Activated naive CD4-positive, alpha-beta T cell treated with anti-CD3 and anti-CD28 coated beads, Interleukin-2, amount 10 ng/mL, durations not matched to agents 7 days and 5 days (primary cell): ENCODE data around the gene KCNG4.

Experiments
- CTCF ChIA-PET: fragments of 350-600 bp; sonication (Branson Sonifier 250); formaldehyde crosslinking; loops from one replicate; lab custom pipeline; 2021; ENCODE audit warnings: antibody characterized with exemption; lab: Charles Lee
- DNase-seq: peaks from one replicate; pipeline ENCODE4 v3.0.0-alpha.2; 2020
- H3K27ac Mint-ChIP-seq: one replicate; pipeline ENCODE4 v1.8.0; 2021; ENCODE audit warnings: mild to moderate bottlenecking, moderate library complexity, mixed read lengths
- H3K27me3 Mint-ChIP-seq: one replicate; pipeline ENCODE4 v1.8.0; 2021; ENCODE audit warnings: mild to moderate bottlenecking, mixed read lengths
- H3K36me3 Mint-ChIP-seq: one replicate; pipeline ENCODE4 v1.8.0; 2021; ENCODE audit warnings: mixed read lengths
- H3K4me1 Mint-ChIP-seq: one replicate; pipeline ENCODE4 v1.8.0; 2021; ENCODE audit warnings: mixed read lengths
- H3K4me3 Mint-ChIP-seq: one replicate; pipeline ENCODE4 v1.8.0; 2021; ENCODE audit warnings: mild to moderate bottlenecking, moderate library complexity, mixed read lengths
- H3K9me3 Mint-ChIP-seq: one replicate; pipeline ENCODE4 v1.8.0; 2021; ENCODE audit warnings: mixed read lengths

KCNG4 gene

GRCh38 chr16:84274515-84274914, 34.7 kb upstream of the KCNG4 start:
- H3K27ac Mint-ChIP-seq, result no peak overlapping the region
- no peaks in the 10 kb centered on the region for H3K4me1 Mint-ChIP-seq
- peaks cover 14% of the 10 kb centered on the region for H3K27me3 Mint-ChIP-seq
- H3K4me3 Mint-ChIP-seq, result no peak overlapping the region
- no peaks in the 10 kb centered on the region for H3K9me3 Mint-ChIP-seq
- no peaks in the 10 kb centered on the region for H3K36me3 Mint-ChIP-seq
- CTCF ChIA-PET, result interaction anchor here (0.6 kb wide), 1 partner anchor 232 kb away, joined by 3 read pairs; no protein-coding TSS in a partner anchor
- DNase-seq, result no peak

GRCh38 chr16:84272740-84273320, 33.0 kb upstream of the KCNG4 start:
- CTCF ChIA-PET, result no interaction called here
- Mint-ChIP-seq H3K27me3 (peaks cover 9% of the 10 kb centered on the region), H3K27ac (no peak overlapping the region), H3K4me1 (no peaks in the 10 kb centered on the region), H3K9me3 (no peaks in the 10 kb centered on the region), H3K4me3 (no peak overlapping the region), H3K36me3 (no peaks in the 10 kb centered on the region)
- DNase-seq, result no peak

- Mint-ChIP-seq H3K27ac (no peak overlapping the region), H3K9me3 (no peaks in the 10 kb centered on the region), H3K4me3 (no peak overlapping the region), H3K4me1 (no peaks in the 10 kb centered on the region), H3K27me3 (peaks cover 16% of the 10 kb centered on the region), H3K36me3 (no peaks in the 10 kb centered on the region)
- CTCF ChIA-PET, result interaction anchor here (1.0 kb wide), 1 partner anchor 12 kb away, joined by 3 read pairs; no protein-coding TSS in a partner anchor
- no peak for DNase-seq
These were observed 32.1 kb upstream of the KCNG4 start for GRCh38 chr16:84271866-84272265.

GRCh38 chr16:84271037-84271436, 31.2 kb upstream of the KCNG4 start:
- Mint-ChIP-seq H3K36me3 (no peaks in the 10 kb centered on the region), H3K9me3 (no peaks in the 10 kb centered on the region), H3K4me3 (no peak overlapping the region), H3K27ac (no peak overlapping the region), H3K27me3 (peaks cover 20% of the 10 kb centered on the region), H3K4me1 (no peaks in the 10 kb centered on the region)
- CTCF ChIA-PET, result interaction anchor here (1.0 kb wide), 2 partner anchors 12 to 352 kb away, joined by 3 to 4 read pairs; no protein-coding TSS in a partner anchor
- no peak for DNase-seq

GRCh38 chr16:84270531-84270930, 30.7 kb upstream of the KCNG4 start:
- Mint-ChIP-seq H3K27ac (no peak overlapping the region), H3K36me3 (no peaks in the 10 kb centered on the region)

GRCh38 chr16:84270071-84270470, 30.3 kb upstream of the KCNG4 start:
- H3K4me1 Mint-ChIP-seq, result no peaks in the 10 kb centered on the region
- CTCF ChIA-PET, result no interaction called here
- H3K9me3 Mint-ChIP-seq, result no peaks in the 10 kb centered on the region
- H3K4me3 Mint-ChIP-seq, result no peak overlapping the region
- no peak overlapping the region for H3K27ac Mint-ChIP-seq
- H3K27me3 Mint-ChIP-seq, result peaks cover 24% of the 10 kb centered on the region
- DNase-seq, result no peak
- no peaks in the 10 kb centered on the region for H3K36me3 Mint-ChIP-seq

More at GRCh38 chr16:84270531-84270930, 30.7 kb upstream of the KCNG4 start:
- H3K9me3 Mint-ChIP-seq, result no peaks in the 10 kb centered on the region
- no peaks in the 10 kb centered on the region for H3K4me1 Mint-ChIP-seq
- no peak overlapping the region for H3K4me3 Mint-ChIP-seq
- DNase-seq, result no peak
- peaks cover 24% of the 10 kb centered on the region for H3K27me3 Mint-ChIP-seq
- CTCF ChIA-PET, result interaction anchor here (1.0 kb wide), 1 partner anchor 352 kb away, joined by 4 read pairs; no protein-coding TSS in a partner anchor

- Mint-ChIP-seq H3K27ac (no peak overlapping the region), H3K36me3 (no peaks in the 10 kb centered on the region), H3K27me3 (peaks cover 26% of the 10 kb centered on the region), H3K4me1 (no peaks in the 10 kb centered on the region), H3K9me3 (no peaks in the 10 kb centered on the region), H3K4me3 (no peak overlapping the region)
- CTCF ChIA-PET, result no interaction called here
- no peak for DNase-seq
These were observed 28.7 kb upstream of the KCNG4 start for GRCh38 chr16:84268291-84269040.

- Mint-ChIP-seq H3K4me3 (no peak overlapping the region), H3K36me3 (no peaks in the 10 kb centered on the region), H3K27ac (no peak overlapping the region), H3K9me3 (no peaks in the 10 kb centered on the region), H3K4me1 (no peaks in the 10 kb centered on the region), H3K27me3 (peaks cover 26% of the 10 kb centered on the region)
- CTCF ChIA-PET, result interaction anchor here (1.0 to 1.2 kb wide), 2 partner anchors 9 to 40 kb away, joined by 3 to 4 read pairs; no protein-coding TSS in a partner anchor
- DNase-seq, result no peak
These were observed 27.6 kb upstream of the KCNG4 start for GRCh38 chr16:84267380-84267779.

GRCh38 chr16:84266451-84266850, 26.6 kb upstream of the KCNG4 start:
- DNase-seq, result peak; percentile 35
- H3K27me3 Mint-ChIP-seq, result peaks cover 26% of the 10 kb centered on the region
- no peaks in the 10 kb centered on the region for H3K4me1 Mint-ChIP-seq
- no peaks in the 10 kb centered on the region for H3K36me3 Mint-ChIP-seq
- CTCF ChIA-PET, result interaction anchor here (0.5 kb wide), 1 partner anchor 9 kb away, joined by 3 read pairs; no protein-coding TSS in a partner anchor
- no peaks in the 10 kb centered on the region for H3K9me3 Mint-ChIP-seq
- no peak overlapping the region for H3K4me3 Mint-ChIP-seq
- H3K27ac Mint-ChIP-seq, result no peak overlapping the region

GRCh38 chr16:84262939-84263338, 23.1 kb upstream of the KCNG4 start:
- no peak overlapping the region for H3K27ac Mint-ChIP-seq
- peaks cover 27% of the 10 kb centered on the region for H3K27me3 Mint-ChIP-seq
- H3K4me3 Mint-ChIP-seq, result no peak overlapping the region
- CTCF ChIA-PET, result no interaction called here
- no peaks in the 10 kb centered on the region for H3K9me3 Mint-ChIP-seq
- no peaks in the 10 kb centered on the region for H3K4me1 Mint-ChIP-seq
- H3K36me3 Mint-ChIP-seq, result no peaks in the 10 kb centered on the region
- no peak for DNase-seq

GRCh38 chr16:84262031-84262430, 22.2 kb upstream of the KCNG4 start:
- no peaks in the 10 kb centered on the region for H3K9me3 Mint-ChIP-seq
- H3K27me3 Mint-ChIP-seq, result peaks cover 23% of the 10 kb centered on the region
- no peak for DNase-seq
- H3K36me3 Mint-ChIP-seq, result no peaks in the 10 kb centered on the region
- no peaks in the 10 kb centered on the region for H3K4me1 Mint-ChIP-seq
- CTCF ChIA-PET, result no interaction called here
- no peak overlapping the region for H3K27ac Mint-ChIP-seq
- no peak overlapping the region for H3K4me3 Mint-ChIP-seq

- Mint-ChIP-seq H3K27ac (no peak overlapping the region), H3K27me3 (peaks cover 20% of the 10 kb centered on the region), H3K4me1 (no peaks in the 10 kb centered on the region), H3K9me3 (no peaks in the 10 kb centered on the region), H3K36me3 (no peaks in the 10 kb centered on the region), H3K4me3 (no peak overlapping the region)
- CTCF ChIA-PET, result no interaction called here
- no peak for DNase-seq
These were observed 21.1 kb upstream of the KCNG4 start for GRCh38 chr16:84260766-84261554.

GRCh38 chr16:84259691-84260090, 19.9 kb upstream of the KCNG4 start:
- H3K36me3 Mint-ChIP-seq, result no peaks in the 10 kb centered on the region
- no peak for DNase-seq
- peaks cover 26% of the 10 kb centered on the region for H3K27me3 Mint-ChIP-seq
- H3K9me3 Mint-ChIP-seq, result no peaks in the 10 kb centered on the region
- CTCF ChIA-PET, result no interaction called here
- no peaks in the 10 kb centered on the region for H3K4me1 Mint-ChIP-seq
- no peak overlapping the region for H3K4me3 Mint-ChIP-seq
- no peak overlapping the region for H3K27ac Mint-ChIP-seq

- H3K9me3 Mint-ChIP-seq, result no peaks in the 10 kb centered on the region
- no peaks in the 10 kb centered on the region for H3K4me1 Mint-ChIP-seq
- no peak for DNase-seq
- no peak overlapping the region for H3K27ac Mint-ChIP-seq
- H3K36me3 Mint-ChIP-seq, result no peaks in the 10 kb centered on the region
- no peak overlapping the region for H3K4me3 Mint-ChIP-seq
- CTCF ChIA-PET, result no interaction called here
- peaks cover 23% of the 10 kb centered on the region for H3K27me3 Mint-ChIP-seq
These were observed 18.5 kb upstream of the KCNG4 start for GRCh38 chr16:84258266-84258665.
